ENCODE data around the gene PDCD10. TPM values are rescaled to one million over a fixed set of nuclear protein-coding genes. Genes with fewer than 3 reads are reported as not detected.

Gene PDCD10
- total and polyA plus RNA-seq, 2 donors (not counting 3 experiments of a cell fraction or from before 2014, with no cell fraction given) = 21.3 to 47.8 TPM

DNA sequence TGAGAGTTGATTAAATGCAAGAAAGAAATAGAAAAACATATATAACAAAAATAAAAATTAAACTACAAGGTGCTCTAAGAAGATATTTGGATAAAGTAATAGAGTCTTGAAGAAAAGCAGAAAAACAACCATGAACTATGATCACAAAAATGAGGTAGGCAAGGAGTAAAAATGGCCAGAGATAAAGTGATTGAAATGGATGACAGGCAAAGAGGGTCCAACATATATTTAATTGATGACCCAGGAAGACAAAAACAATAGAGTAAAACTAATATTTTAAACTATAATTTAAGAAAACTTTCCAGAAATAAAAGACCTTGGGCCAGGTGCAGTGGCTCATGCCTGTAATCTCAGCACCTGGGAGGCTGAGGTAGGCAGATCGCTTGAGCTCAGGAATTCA, 58.8 kb downstream of the PDCD10 start:
- H3K79me2 ChIP-seq (ENCODE audit: control insufficient read depth, insufficient read depth, low read length) = no peaks in the 10 kb centered on the region
- H3K27ac ChIP-seq (ENCODE audit: insufficient read depth, low read depth, low read length) = no peak overlapping the region
- BruUV-seq (replicated peaks) = no TSS peak
- no peaks in the 10 kb centered on the region for H3K9me1 ChIP-seq (replicated peaks; ENCODE audit: control insufficient read depth, extremely low read depth, insufficient read depth, low read length)
- no peaks in the 10 kb centered on the region for H3K27me3 ChIP-seq (ENCODE audit: control insufficient read depth in 2 of 2, insufficient read depth in 2 of 2, low read length in 2 of 2)
- ChIA-PET POLR2A (no interaction called here), CTCF (no interaction called here)
- FAIRE-seq = no peak
- no peak overlapping the region for H2AFZ ChIP-seq (ENCODE audit: low read depth, low read length)
- dilution Hi-C loops (cut with MboI; ENCODE audit: extremely low pct_ligation_motif_present, low sequenced_read_pairs) = no loop called here
- peaks cover 17% of the 10 kb centered on the region for H3K4me1 ChIP-seq (ENCODE audit: control insufficient read depth, extremely low read depth, insufficient read depth, low read length)
- no peaks in the 10 kb centered on the region for H3K9me3 ChIP-seq (replicated peaks; ENCODE audit: control insufficient read depth, insufficient read depth, low read length)
- DNase-seq (ENCODE audit: low read depth, low spot score) = no peak
- intact Hi-C loops (cut with micrococcal nuclease) = no loop called here
- TF ChIP-seq, protein P1, sequence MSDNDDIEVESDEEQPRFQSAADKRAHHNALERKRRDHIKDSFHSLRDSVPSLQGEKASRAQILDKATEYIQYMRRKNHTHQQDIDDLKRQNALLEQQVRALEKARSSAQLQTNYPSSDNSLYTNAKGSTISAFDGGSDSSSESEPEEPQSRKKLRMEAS (IDR thresholded peaks at IDR 0.05; ENCODE audit: insufficient read depth, insufficient read length) = no peak
- TF ChIP-seq, protein P2, sequence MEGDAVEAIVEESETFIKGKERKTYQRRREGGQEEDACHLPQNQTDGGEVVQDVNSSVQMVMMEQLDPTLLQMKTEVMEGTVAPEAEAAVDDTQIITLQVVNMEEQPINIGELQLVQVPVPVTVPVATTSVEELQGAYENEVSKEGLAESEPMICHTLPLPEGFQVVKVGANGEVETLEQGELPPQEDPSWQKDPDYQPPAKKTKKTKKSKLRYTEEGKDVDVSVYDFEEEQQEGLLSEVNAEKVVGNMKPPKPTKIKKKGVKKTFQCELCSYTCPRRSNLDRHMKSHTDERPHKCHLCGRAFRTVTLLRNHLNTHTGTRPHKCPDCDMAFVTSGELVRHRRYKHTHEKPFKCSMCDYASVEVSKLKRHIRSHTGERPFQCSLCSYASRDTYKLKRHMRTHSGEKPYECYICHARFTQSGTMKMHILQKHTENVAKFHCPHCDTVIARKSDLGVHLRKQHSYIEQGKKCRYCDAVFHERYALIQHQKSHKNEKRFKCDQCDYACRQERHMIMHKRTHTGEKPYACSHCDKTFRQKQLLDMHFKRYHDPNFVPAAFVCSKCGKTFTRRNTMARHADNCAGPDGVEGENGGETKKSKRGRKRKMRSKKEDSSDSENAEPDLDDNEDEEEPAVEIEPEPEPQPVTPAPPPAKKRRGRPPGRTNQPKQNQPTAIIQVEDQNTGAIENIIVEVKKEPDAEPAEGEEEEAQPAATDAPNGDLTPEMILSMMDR (IDR thresholded peaks at IDR 0.05; ENCODE audit: extremely low read depth in 1 of 2, insufficient read depth in 1 of 2, low read depth in 1 of 2, low read length in 2 of 2) = no peak
- no peak for TF ChIP-seq GATA2 (IDR thresholded peaks at IDR 0.05; ENCODE audit: insufficient read depth, insufficient read length, low read depth, low read length)
- no peak for TF ChIP-seq FOS (IDR thresholded peaks at IDR 0.05; ENCODE audit: borderline replicate concordance, insufficient read depth, low read length)
- TF ChIP-seq POLR2A (IDR thresholded peaks at IDR 0.05; ENCODE audit: low read depth, low read length) = no peak
- TF ChIP-seq POLR2AphosphoS5 (IDR thresholded peaks at IDR 0.05; ENCODE audit: insufficient read depth, low read depth, low read length) = no peak
- TF ChIP-seq MYC (IDR thresholded peaks at IDR 0.05; ENCODE audit: low read depth, low read length) = no peak
- TF ChIP-seq JUN (IDR thresholded peaks at IDR 0.05; ENCODE audit: borderline replicate concordance, insufficient read depth, insufficient read length, low read depth) = no peak
- TF ChIP-seq EZH2 (IDR thresholded peaks at IDR 0.05; ENCODE audit: borderline replicate concordance, low read depth, low read length, severe bottlenecking) = no peak
- H3K36me3 ChIP-seq (ENCODE audit: control insufficient read depth in 2 of 2, extremely low read depth in 1 of 2, insufficient read depth in 2 of 2, low read length in 2 of 2) = no peaks in the 10 kb centered on the region
- no peak overlapping the region for H3K4me2 ChIP-seq (ENCODE audit: insufficient read depth, low read length)
- no peak overlapping the region for H3K4me3 ChIP-seq (replicated peaks in 1 of 3; ENCODE audit: insufficient read depth in 1 of 3, low read depth in 1 of 3, low read length in 3 of 3)
- no peak overlapping the region for H3K9ac ChIP-seq (replicated peaks; ENCODE audit: extremely low read depth, insufficient read depth, low read length)
- no peaks in the 10 kb centered on the region for H4K20me1 ChIP-seq (replicated peaks; ENCODE audit: control insufficient read depth, extremely low read depth, insufficient read depth, low read length)

Data from endothelial cell of umbilical vein (primary cell).